GM21528 (cell line): ENCODE data around the gene OR6C70.

Source experiments
- ATAC-seq: cut with Tn5 transposase; IDR thresholded peaks from one replicate; pipeline ENCODE4 v1.9.1; 2021; ENCODE audit warnings: mild to moderate bottlenecking, moderate library complexity; ENCODE audit not compliant: unreplicated experiment, low FRiP score

OR6C70 gene

DNA sequence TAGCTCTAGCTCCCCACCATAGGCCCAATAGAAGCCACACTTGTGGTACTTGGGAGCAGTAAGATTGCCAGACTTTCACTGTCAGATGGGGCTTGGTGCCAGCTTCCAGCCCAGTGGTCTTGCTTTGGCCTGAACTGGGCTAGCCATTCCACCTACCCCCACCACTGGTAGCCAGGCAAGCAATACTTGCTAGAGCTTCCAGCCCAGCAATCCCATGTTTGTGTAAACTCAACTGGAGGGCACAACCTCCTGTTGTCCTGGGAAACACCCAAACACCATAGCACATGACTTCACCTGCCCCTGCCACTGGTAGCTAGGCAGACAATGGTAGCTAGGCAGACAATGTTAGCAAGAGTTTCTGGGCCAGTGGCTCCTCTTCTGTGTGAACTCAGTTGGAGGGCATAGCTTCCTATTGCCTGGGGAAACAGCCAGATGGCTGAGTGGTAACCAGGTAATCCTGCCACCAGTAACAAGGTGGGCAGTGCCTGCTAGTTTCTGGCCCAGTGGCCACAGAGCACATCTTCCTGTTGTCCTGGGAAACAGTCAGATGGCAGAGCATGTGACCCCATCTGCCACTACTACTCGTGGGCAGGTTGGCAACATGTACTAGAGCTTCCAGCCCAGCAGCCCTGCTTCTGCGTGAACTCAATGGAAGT, 49.5 kb downstream of the OR6C70 start:
- no peak for ATAC-seq
